ENCODE measurements around the gene MAP4K3. TPM values are rescaled to one million over a fixed set of nuclear protein-coding genes. Genes with fewer than 3 reads are reported as not detected.
"Not testable (repeated sequence)": the region's sequence is repeated elsewhere in the genome, so short reads cannot be mapped to it uniquely, and the experiment has no call there.

The MAP4K3 gene
- total and polyA plus RNA-seq, 3 donors from 2014 or later = 37.6 to 59.6 (median 58.8) TPM

- Histone ChIP-seq H3K36me3 (ENCODE audit: low read depth, missing control alignments) (no peaks in the 10 kb centered on the region), H3K9me3 (no peaks in the 10 kb centered on the region), H3K27me3 (no peaks in the 10 kb centered on the region), H3K27ac (no peak overlapping the region), H3K4me1 (no peaks in the 10 kb centered on the region), H3K4me3 (no peak overlapping the region)
- TF ChIP-seq, protein P1, sequence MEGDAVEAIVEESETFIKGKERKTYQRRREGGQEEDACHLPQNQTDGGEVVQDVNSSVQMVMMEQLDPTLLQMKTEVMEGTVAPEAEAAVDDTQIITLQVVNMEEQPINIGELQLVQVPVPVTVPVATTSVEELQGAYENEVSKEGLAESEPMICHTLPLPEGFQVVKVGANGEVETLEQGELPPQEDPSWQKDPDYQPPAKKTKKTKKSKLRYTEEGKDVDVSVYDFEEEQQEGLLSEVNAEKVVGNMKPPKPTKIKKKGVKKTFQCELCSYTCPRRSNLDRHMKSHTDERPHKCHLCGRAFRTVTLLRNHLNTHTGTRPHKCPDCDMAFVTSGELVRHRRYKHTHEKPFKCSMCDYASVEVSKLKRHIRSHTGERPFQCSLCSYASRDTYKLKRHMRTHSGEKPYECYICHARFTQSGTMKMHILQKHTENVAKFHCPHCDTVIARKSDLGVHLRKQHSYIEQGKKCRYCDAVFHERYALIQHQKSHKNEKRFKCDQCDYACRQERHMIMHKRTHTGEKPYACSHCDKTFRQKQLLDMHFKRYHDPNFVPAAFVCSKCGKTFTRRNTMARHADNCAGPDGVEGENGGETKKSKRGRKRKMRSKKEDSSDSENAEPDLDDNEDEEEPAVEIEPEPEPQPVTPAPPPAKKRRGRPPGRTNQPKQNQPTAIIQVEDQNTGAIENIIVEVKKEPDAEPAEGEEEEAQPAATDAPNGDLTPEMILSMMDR (IDR thresholded peaks at IDR 0.05) = no peak
- no peak for TF ChIP-seq POLR2A (IDR thresholded peaks at IDR 0.05)
- no peak for DNase-seq
- intact Hi-C loops (cut with DNase I; ENCODE audit: low total_unique reads) = no loop called here
- WGBS, 2 donors = 94 to 95% methylated on average over 4 of the region's 4 CpGs
Measured at GRCh38 chr2:39334978-39335377, 102.1 kb downstream of the MAP4K3 start.

GRCh38 chr2:39334529-39334928 lies 102.6 kb downstream of the MAP4K3 start:
- Histone ChIP-seq H3K27ac (no peak overlapping the region), H3K4me3 (no peak overlapping the region), H3K27me3 (no peaks in the 10 kb centered on the region), H3K9me3 (no peaks in the 10 kb centered on the region), H3K4me1 (no peaks in the 10 kb centered on the region), H3K36me3 (ENCODE audit: low read depth, missing control alignments) (no peaks in the 10 kb centered on the region)
- DNase-seq = no peak
- TF ChIP-seq, protein P1 (IDR thresholded peaks at IDR 0.05) = no peak
- TF ChIP-seq POLR2A (IDR thresholded peaks at IDR 0.05) = no peak
- intact Hi-C loops (cut with DNase I; ENCODE audit: low total_unique reads) = no loop called here

DNA sequence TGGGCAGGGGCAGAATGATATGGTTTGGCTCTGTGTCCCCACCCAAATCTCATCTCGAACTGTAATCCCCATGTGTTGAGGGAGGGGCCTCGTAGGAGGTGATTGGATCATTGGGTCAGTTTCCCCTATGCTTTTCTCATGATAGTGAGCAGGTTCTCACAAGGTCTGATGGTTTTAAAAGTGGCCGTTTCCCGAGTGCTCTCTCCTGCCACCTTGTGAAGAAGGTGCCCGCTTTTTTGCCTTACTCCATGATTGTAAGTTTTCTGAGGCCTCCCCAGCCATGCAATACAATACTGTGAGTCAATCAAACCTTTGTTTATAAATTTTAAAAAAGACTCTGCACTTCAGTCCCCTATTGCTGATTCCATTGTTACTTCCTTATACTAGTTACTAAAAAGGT lies 110.4 kb downstream of the MAP4K3 start:
- H3K27me3 ChIP-seq = no peaks in the 10 kb centered on the region
- no peak overlapping the region for H3K27ac ChIP-seq
- no peak overlapping the region for H3K4me3 ChIP-seq
- no peaks in the 10 kb centered on the region for H3K36me3 ChIP-seq (ENCODE audit: low read depth, missing control alignments)
- H3K4me1 ChIP-seq = no peaks in the 10 kb centered on the region
- no peak for DNase-seq
- intact Hi-C loops (cut with DNase I; ENCODE audit: low total_unique reads) = no loop called here
- H3K9me3 ChIP-seq = no peaks in the 10 kb centered on the region
- TF ChIP-seq, protein P1 (IDR thresholded peaks at IDR 0.05) = no peak
- no peak for TF ChIP-seq POLR2A (IDR thresholded peaks at IDR 0.05)
- WGBS, 2 donors = 94 to 96% methylated on average over 5 of the region's 5 CpGs

DNA sequence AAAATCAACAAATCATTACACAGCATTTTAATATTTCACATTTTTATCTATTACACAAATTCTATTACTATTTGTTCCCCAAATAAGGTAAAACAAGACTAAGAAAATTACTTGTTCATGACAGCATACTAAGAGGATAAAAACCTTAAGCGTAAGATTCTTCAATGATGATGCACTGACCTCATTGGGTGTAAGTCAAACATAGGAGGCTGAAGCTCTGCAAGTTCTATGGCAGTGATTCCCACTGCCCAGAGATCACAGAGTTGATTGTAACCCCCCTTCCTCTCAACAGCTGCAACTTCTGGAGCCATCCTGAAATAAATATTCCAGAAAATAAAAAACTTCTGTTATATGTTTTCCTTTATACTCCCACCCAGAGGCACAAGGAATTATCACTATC lies 111.1 kb downstream of the MAP4K3 start:
- no peak for DNase-seq
- no peaks in the 10 kb centered on the region for H3K36me3 ChIP-seq (ENCODE audit: low read depth, missing control alignments)

DNA sequence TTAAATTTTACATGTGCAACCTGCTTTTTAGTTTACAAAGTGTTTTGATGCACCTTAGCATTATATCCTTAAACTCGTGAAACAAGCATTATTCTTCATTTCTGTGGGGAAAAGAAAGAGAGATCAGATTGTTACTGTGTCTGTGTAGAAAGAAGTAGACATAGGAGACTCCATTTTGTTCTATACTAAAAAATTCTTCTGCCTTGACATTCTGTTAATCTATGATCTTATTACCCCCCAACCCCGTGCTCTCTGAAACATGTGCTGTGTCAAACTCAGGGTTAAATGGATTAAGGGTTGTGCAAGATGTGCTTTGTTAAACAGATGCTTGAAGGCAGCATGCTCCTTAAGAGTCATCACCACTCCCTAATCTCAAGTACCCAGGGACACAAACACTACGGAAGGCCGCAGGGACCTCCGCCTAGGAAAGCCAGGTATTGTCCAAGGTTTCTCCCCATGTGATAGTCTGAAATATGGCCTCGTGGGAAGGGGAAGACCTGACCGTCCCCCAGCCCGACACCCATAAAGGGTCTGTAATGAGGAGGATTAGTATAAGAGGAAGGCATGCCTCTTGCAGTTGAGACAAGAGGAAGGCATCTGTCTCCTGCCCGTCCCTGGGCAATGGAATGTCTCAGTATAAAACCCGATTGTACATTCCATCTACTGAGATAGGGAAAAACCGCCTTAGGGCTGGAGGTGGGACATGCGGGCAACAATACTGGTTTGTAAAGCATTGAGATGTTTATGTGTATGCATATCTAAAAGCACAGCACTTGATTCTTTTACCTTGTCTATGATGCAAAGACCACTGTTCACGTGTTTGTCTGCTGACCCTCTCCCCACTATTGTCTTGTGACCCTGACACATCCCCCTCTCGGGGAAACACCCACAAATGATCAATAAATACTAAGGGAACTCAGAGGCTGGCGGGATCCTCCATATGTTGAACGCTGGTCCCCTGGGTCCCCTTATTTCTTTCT lies 115.7 kb downstream of the MAP4K3 start:
- H3K27me3 ChIP-seq; intact Hi-C loops (cut with DNase I; ENCODE audit: low total_unique reads); H3K27ac ChIP-seq; H3K9me3 ChIP-seq; DNase-seq; H3K4me1 ChIP-seq; H3K4me3 ChIP-seq; H3K36me3 ChIP-seq (ENCODE audit: low read depth, missing control alignments): not testable (repeated sequence)
- WGBS, 2 donors = 91% methylated on average over 16 of the region's 16 CpGs

More for the DNA sequence above, 111.1 kb downstream of the MAP4K3 start:
- H3K9me3 ChIP-seq = no peaks in the 10 kb centered on the region
- WGBS, 2 donors = 83 to 100% methylated on average over 1 of the region's 1 CpG
- H3K4me3 ChIP-seq = no peak overlapping the region
- H3K4me1 ChIP-seq = no peaks in the 10 kb centered on the region
- H3K27ac ChIP-seq = no peak overlapping the region
- H3K27me3 ChIP-seq = no peaks in the 10 kb centered on the region
- TF ChIP-seq, protein P1 (IDR thresholded peaks at IDR 0.05) = no peak
- no peak for TF ChIP-seq POLR2A (IDR thresholded peaks at IDR 0.05)
- intact Hi-C loops (cut with DNase I; ENCODE audit: low total_unique reads) = no loop called here
